HepG2 (cell line): ENCODE data around the gene ANO10. TPM values are rescaled to one million over a fixed set of nuclear protein-coding genes. Genes with fewer than 3 reads are reported as not detected.

Experiments
- ARID3A ChIP-seq: IDR thresholded peaks from 2 replicates; pipeline ENCODE4 v1.6.1; 2012; ENCODE audit warnings: low read depth, low read length, improper control_type of control experiment
- CBX1 ChIP-seq: IDR thresholded peaks from one replicate; pipeline ENCODE4 v1.6.1; 2016; ENCODE audit warnings: antibody characterized with exemption, low read depth
- CEBPB ChIP-seq: IDR thresholded peaks from 2 replicates; pipeline ENCODE4 v1.6.1; 2011; ENCODE audit warnings: low read depth, low read length, improper control_type of control experiment, borderline replicate concordance
- IKZF1 ChIP-seq: fragments of 450-650 bp; IDR thresholded peaks from 2 replicates; pipeline ENCODE4 v1.7.1; 2016
- LRRFIP1 ChIP-seq: sonication (generic); formaldehyde crosslinking; conservative IDR thresholded peaks from 2 replicates; pipeline ENCODE4 v1.4.0; 2020; ENCODE audit warnings: missing genetic modification reagents
- MED8 ChIP-seq: sonication (generic); formaldehyde crosslinking; IDR thresholded peaks from 2 replicates; pipeline ENCODE4 v1.8.1; 2023; ENCODE audit warnings: mild to moderate bottlenecking, missing genetic modification reagents; ENCODE audit not compliant: insufficient replicate concordance
- PRDM15 ChIP-seq: sonication (generic); formaldehyde crosslinking; IDR thresholded peaks from 2 replicates; pipeline ENCODE4 v1.4.0; 2020; ENCODE audit warnings: missing genetic modification reagents
- SMARCC2 ChIP-seq: fragments of 450-650 bp; IDR thresholded peaks from 2 replicates; pipeline ENCODE4 v1.6.1; 2017; ENCODE audit warnings: antibody characterized with exemption, mild to moderate bottlenecking
- WIZ ChIP-seq: sonication (generic); formaldehyde crosslinking; IDR thresholded peaks from 2 replicates; pipeline ENCODE4 v1.5.1; 2020; ENCODE audit warnings: mild to moderate bottlenecking, missing genetic modification reagents
- ZBTB4 ChIP-seq: sonication (generic); formaldehyde crosslinking; IDR thresholded peaks from 2 replicates; pipeline ENCODE4 v1.4.0; 2020; ENCODE audit warnings: missing genetic modification reagents, mild to moderate bottlenecking, borderline replicate concordance
- ZKSCAN8 ChIP-seq: IDR thresholded peaks from 2 replicates; pipeline ENCODE4 v1.6.1; 2016; ENCODE audit warnings: borderline replicate concordance, missing genetic modification reagents, missing compliant biosample characterization
- ZNF333 ChIP-seq: sonication (generic); formaldehyde crosslinking; IDR thresholded peaks from 2 replicates; pipeline ENCODE4 v1.4.0; 2020; ENCODE audit warnings: mild to moderate bottlenecking, missing genetic modification reagents, borderline replicate concordance
- ZNF580 ChIP-seq: IDR thresholded peaks from 2 replicates; pipeline ENCODE4 v1.6.1; 2016; ENCODE audit warnings: low read depth, borderline replicate concordance
- ZNF770 ChIP-seq: sonication (generic); formaldehyde crosslinking; IDR thresholded peaks from 2 replicates; pipeline ENCODE4 v1.5.0; 2020; ENCODE audit warnings: mild to moderate bottlenecking, missing genetic modification reagents
- polyA plus RNA-seq, 8 experiments: library from polyadenylated mRNA; depleted of rRNA in 3 of 8; stranded (reverse) in 7 of 8; unstranded in 1 of 8; fragments of >200 nt; fragmentation: Illumina TruSeq in 4 of 8; extraction: Trizol in 4 of 8; gene quantifications; 2 replicates each; pipeline versions ENCODE4 v1.2.1 to v1.2.3, GENCODE V29; 2011 to 2016; ENCODE audit warnings: low read depth in 4 of 8, missing spikeins in 1 of 8, mixed read lengths in 1 of 8; ENCODE audit not compliant: insufficient read depth in 1 of 8
- total RNA-seq, 5 experiments: library from RNA; depleted of rRNA; stranded (reverse); fragments of >200 nt; fragmentation: Illumina TruSeq; extraction: Trizol; gene quantifications; 2 replicates each; pipeline ENCODE4 v1.2.3, GENCODE V29; 2016; ENCODE audit warnings: low read depth in 1 of 5

The ANO10 gene
- total and polyA plus RNA-seq, 2 of the 13 experiments (the other 11 are each of a cell fraction or from before 2014, with no cell fraction given), result 10.4 to 13.1 TPM

GRCh38 chr3:43621656-43622432, at the start of gene ANO10 (continued):
- TF ChIP-seq PRDM15 (no peak), ZNF770 (0 out of 2 replicates have a peak, but pooled peaks have one; percentile 20), ZBTB4 (CRISPR knock-in tag) (no peak), SMARCC2 (no peak), CBX1 (no peak), CEBPB (no peak), WIZ (CRISPR knock-in tag) (no peak), MED8 (no peak), LRRFIP1 (CRISPR knock-in tag) (no peak), ZNF333 (CRISPR knock-in tag) (no peak), ZKSCAN8 (CRISPR knock-in tag) (no peak), ARID3A (no peak), IKZF1 (no peak), ZNF580 (no peak)
